ENCODE results near the gene CPA4.

- TF ChIP-seq CTCF (IDR thresholded peaks at IDR 0.05) (no peak), POLR2A (IDR thresholded peaks at IDR 0.05) (no peak)
Measured at GRCh38 chr7:130302649-130303048, 9.7 kb downstream of the CPA4 start.
